ENCODE measurements around the gene SLC1A2. TPM values are rescaled to one million over a fixed set of nuclear protein-coding genes. Genes with fewer than 3 reads are reported as not detected.

The SLC1A2 gene
- total RNA-seq, 1 donor from 2014 or later = not detected

DNA sequence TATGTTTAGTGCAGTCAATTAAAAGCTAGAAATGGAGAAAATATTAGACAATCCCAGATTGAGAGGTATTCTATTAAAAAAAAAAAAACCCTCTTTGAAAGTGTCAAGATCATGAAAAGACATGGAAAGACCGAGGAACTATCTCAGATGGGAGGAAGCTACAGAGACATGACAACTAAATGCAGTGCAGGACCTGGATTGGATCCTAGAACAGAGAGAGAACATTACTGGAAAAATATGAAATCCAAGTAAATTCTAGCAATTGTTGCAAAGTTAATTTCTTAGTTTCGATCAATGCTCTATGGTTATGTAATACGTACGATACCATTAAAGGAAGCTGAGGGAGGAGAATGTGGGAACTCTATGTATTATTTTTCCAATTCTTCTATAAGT, 43.2 kb downstream of the SLC1A2 start:
- ATAC-seq = no peak

- no peak for ATAC-seq
These were observed 43.8 kb downstream of the SLC1A2 start for GRCh38 chr11:35375332-35376117.

DNA sequence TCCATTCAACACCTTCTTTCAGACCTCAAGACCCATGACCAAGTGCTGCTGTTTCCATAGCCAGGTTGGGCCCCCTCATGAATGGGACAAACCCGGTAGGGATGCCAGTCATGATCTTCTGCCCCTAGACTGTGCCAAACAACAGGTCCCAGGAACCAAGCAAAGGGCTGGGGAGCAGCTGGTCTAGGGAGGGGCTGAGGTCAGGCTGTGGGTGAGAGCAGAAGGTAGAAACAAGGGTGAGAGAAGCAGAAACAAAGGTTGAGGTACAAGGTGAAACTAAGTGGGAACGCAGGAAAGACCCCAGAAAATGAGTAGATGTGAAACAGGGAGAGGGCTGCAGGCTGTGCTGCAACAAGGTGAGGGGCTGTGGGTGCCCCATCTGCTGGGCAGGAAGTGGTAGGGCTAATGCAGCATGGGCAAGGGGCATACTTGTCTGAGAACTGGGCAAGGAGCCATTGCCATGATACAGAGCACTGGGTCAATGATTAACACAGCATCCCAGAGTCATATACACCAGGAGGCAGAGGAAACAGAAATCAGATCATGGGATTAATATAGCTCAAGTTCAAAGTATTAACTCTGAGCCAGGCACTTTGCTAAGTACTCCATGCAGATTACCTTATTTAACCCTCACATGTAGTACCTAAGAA, 45.9 kb downstream of the SLC1A2 start:
- no peak for ATAC-seq

DNA sequence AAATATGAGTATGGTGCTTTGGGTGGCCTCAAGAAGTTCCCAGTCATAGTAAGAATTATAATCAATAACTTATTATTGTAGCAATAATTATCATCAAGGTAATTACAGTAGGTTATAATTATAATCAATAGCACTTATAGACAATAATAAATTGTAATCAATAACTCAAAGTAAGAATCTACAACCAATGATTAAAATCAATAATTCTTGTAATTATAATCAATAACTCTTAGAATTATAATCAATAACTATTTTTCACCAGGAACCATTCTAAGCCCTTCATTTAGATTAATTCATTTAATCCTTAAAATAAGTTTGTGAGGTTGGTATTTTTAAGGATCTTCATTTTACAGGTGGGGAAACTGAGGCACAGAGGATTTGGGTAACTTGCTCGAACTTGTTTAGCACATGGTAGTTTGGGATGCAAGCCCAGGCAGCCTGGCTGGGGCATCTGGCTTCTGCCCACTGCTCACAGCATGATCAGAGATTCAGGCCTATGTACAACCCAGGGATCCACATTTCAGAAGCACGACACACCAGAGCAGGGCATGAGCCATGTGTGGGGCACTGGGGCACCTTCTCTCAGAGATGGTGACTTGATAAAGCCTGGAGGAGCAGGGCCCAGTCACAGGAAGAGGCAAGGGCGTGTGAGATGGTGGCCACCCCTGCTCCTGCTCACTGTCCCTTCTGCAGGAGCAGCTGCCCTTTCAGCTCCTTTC, 46.6 kb downstream of the SLC1A2 start:
- no peak for ATAC-seq

GRCh38 chr11:35367491-35367890, 51.9 kb downstream of the SLC1A2 start:
- ATAC-seq = no peak

DNA sequence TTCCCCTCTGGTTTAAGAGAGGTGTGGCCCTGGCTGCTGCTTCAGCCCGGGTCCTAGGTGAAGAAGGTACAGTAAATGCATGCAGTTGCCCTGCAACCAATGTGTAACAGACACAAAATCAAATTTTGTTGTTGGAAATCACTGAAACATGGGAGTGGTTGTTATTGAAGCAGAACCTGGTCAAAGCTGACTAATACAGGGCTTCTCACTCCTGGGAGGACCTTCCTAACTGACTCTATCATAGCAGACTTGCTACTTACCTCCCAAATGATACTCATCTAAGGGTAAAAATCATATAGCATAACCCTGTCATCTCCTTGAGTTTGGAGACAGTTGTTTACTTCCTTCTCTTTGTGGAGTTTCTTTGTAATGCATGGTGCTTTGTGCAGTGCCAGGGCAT, 52.6 kb downstream of the SLC1A2 start:
- no peak for ATAC-seq

DNA sequence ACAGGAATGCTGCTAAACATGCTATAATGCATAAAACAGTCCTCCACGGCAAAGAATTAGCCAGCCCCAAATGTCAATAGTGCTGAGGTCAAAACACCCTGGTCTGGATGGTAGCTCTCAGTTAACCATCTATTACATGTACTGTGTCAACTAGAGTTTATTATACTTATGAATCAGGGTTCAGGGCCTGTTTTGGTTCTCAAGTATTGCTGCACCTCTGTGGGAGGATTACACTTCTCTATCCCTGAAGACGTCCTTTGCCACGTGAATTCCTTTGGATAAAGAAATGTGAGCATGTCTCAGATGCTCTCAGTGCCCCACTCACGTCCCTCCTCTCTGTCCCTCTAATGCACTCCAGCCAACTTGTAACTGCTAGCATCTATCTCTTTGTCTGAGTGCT, 53.4 kb downstream of the SLC1A2 start:
- no peak for ATAC-seq

DNA sequence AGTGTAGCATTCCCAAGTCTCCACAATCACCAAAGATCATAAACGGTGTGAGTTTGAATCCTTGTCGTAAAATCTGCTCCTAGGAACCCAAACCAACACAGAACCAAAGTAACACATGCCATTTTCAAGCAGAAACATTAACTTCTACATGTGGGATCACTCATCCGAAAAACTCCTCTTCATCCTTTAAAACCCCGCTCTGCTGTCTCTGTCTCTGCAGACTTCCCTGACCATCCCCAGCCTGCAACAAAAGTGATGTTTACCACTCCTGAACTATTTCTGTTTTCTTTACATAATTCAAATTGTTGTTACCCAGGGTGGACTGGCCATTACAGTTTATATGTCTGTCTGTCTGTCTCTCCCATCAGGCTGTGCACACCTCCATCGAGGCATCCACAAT, 54.0 kb downstream of the SLC1A2 start:
- no peak for ATAC-seq

DNA sequence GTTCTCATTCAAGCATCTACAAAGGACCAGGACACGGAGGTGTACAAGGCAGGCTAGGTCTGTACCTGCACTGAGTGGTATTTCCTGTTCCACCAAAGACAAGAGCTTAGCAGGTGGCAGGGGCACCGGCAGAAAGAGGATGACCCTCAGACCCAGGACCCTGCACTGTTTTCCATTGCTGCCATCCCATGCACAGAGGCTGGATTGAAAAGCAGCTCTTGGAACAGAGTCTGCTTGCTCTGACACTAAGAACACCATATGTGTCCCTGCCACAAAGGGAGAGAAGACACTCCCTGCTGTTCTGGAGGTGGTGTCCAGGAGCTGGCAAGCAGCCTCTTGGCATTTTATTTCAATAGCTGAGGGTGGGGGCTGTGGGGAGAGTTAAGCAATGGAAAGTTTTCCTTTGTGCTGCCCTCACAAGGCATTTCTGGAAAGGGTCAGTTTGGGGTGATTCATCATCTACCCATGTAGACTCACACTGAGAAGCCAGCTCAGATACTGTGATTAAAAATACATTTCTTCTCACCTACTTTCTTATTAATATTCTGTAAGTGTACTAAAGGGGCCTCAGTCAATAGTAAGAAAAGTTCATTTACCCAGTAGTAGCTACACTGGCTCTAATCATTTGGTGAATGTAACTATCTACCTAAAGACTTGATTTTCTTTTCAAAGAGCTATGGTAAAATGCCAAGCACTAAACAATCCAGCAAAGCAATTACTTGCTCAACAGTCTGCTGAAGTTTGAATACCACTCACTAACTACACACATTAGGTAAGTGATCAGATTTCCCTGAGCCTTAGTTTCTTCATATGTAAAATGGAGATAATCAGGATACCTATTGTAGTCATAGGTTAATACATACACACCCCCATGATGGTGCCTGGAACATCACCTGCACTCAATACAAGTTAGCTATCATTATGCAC, 55.2 kb downstream of the SLC1A2 start:
- peak; percentile 56 for ATAC-seq

- no peak for ATAC-seq
These were observed 56.0 kb downstream of the SLC1A2 start for GRCh38 chr11:35363246-35363801.

DNA sequence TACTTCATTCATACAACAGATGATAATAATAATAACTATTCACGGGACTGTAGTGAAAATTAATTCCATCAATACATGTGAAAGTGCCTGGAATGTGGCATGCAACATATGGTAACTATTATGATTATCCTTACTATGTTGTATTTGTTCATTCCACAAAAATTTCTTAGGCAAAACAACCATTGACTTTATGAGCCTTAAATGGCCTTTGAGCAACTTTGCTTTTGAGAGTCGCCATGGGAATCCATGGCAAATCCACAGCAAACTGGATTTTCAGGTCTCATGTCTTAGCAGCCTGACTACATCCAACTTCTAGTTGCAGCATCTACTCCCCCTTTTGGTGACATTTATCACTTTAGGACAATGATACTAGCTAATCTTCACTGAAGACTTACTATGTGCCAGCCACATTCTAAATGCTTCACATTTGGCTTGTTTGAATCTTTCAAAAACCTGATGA, 56.8 kb downstream of the SLC1A2 start:
- ATAC-seq = no peak

GRCh38 chr11:35360055-35360530, 59.3 kb downstream of the SLC1A2 start:
- no peak for ATAC-seq

DNA sequence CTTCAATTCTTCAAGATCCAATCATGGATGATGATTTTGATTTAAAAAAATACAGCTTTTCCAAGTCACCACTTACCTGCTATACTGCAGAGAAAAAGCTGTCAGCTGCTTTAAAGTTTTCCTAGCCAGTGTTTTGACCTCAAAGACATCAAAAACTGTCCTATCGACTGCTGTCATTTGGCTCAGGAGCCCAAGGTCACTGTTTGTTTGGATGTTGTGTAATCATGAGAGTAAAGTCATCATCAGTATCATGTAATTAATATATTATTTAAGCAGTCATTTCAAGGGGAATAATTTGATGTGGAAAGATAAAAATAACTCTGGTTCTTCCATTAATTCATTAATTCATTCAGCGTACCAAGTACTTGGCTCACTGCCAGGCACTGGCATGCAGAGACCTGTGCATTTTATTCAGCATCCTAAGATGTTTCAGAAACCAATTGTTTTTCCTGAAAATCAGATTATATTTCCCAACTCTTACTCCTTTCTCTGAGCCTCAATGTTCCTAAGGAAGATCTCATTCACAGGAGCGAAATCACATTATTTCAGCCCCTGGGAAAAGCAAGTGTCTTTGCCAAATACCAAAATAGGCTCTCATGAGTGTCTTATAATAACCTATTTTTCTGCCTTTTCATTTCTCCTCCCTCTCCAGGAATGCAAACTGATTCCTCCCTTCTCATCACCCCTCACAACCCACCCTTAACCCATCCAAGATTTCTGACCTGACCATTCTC, 59.9 kb downstream of the SLC1A2 start:
- ATAC-seq = no peak

GRCh38 chr11:35358391-35358790, 61.0 kb downstream of the SLC1A2 start:
- ATAC-seq = no peak

DNA sequence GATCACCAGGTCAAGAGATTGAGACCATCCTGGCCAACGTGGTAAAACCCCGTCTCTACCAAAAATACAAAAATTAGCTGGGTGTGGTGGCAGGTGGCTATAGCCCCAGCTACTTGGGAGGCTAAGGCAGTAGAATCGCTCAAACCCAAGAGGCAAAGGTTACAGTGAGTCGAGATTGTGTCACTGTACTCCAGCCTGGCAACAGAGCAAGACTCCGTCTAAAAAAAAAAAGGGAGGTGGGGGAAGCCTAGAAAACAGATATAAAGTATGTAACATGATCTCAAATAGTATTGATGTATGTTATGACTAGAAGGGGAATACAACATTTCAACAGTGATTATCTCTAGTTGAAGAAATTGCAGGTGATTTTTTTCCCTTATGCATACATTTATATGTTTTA, 61.4 kb downstream of the SLC1A2 start:
- no peak for ATAC-seq

DNA sequence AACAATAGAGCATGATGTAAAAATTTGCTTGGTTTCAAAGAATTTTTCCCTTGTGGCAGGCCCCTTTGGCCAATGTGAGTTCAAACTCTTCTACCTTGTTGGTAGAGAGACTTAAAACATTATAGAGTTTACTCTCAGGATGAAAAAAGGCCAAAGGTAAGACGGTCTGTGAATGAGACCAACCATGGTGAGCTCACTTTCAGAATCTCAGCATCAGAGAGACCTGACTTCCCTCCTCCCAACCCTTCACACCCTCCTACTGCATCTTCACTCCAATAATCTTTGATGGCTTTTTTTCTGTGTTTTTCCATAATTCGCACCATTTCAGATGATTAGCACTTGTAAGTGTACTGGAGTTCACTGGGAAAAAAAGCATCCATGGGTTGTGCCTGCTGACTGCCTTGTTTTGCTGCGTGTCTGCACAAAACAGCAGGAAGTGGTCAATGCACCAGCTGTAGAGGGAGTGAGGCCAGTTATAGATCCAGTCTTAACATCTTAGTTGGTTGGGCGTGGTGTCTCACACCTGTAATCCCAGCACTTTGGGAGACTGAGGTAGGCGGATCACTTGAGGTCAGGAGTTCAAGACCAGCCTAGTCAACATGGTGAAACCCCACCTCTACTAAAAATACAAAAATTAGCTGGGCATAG, 64.1 kb downstream of the SLC1A2 start:
- ATAC-seq = no peak

DNA sequence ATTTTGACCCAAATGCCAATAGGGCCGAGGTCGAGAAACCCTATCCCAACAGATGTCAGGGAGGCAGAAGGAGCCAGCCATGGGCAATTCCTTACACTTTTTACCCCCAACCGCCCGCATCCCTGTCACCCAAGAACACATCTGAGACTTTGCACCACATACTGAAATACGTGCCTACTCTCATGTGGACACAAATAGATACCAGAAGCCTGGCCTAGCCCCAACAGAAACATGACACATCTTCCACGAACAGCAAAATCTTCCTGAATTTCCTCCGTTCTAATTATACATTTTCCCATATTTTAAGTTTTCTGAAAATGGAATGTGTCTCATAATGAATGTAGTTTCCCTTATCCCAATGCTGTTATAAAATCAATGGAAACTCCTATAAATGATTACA, 64.7 kb downstream of the SLC1A2 start:
- ATAC-seq = no peak

GRCh38 chr11:35352077-35352888, 67.1 kb downstream of the SLC1A2 start:
- peak; percentile 62 for ATAC-seq

GRCh38 chr11:35349897-35350296, 69.5 kb downstream of the SLC1A2 start:
- no peak for ATAC-seq
